NCI-H524 treated with DMSO at 0.1 percent for 48 hours (cell line): ENCODE results near the gene TLR2.

Experiments
- DNase-seq: peaks from one replicate; lab custom pipeline; 2025; lab: John Stamatoyannopoulos, UW

TLR2 gene

GRCh38 chr4:153684182-153684970, at the start of gene TLR2:
Gene TLR2, plus strand, starts transcription at chr4:153684280. Its CDS starts 18,628 bp downstream, at chr4:153702908.
- no peak for DNase-seq

- DNase-seq: no peak
Observed at GRCh38 chr4:153634738-153635353, 49.2 kb upstream of the TLR2 start.

- no peak for DNase-seq
Observed at GRCh38 chr4:153635846-153636245, 48.2 kb upstream of the TLR2 start.

GRCh38 chr4:153637201-153637600, 46.9 kb upstream of the TLR2 start:
- no peak for DNase-seq

DNA sequence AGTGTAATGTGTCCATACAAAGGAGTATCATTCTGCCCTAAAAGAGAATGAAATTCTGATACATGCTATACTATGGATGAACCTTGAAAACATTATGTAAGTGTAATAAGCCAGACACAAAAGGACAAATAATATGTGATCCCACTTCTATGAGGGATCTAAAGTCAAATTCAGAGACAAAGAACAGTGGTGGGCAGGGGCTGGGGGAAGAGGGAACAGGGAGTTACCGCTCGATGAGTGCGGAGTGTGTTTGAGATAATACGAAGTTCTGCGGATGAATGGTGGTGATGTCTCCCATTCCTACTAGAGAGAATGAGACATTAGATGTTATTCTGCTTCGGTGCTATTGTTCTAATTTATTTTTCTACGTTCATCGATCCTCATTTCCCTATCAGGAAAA, 46.1 kb upstream of the TLR2 start:
- no peak for DNase-seq

DNA sequence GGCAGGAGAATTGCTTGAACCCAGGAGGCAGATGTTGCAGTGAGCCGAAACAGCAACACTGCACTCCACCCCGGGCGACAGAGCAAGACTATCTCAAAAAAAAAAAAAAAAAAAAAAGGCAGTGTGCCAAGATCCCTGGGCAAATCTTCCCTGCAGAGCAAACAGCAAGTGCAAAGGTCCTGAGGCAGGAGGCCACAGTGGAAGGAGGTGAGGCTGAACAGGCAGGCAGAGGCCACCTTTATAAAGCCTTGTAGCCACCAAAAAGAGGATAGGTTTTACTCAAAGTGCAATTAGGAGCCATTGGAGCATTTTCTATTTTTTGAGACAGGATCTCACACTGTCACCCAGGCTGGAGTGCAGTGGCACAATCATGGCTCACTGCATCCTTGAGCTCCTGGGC, 45.1 kb upstream of the TLR2 start:
- no peak for DNase-seq

DNA sequence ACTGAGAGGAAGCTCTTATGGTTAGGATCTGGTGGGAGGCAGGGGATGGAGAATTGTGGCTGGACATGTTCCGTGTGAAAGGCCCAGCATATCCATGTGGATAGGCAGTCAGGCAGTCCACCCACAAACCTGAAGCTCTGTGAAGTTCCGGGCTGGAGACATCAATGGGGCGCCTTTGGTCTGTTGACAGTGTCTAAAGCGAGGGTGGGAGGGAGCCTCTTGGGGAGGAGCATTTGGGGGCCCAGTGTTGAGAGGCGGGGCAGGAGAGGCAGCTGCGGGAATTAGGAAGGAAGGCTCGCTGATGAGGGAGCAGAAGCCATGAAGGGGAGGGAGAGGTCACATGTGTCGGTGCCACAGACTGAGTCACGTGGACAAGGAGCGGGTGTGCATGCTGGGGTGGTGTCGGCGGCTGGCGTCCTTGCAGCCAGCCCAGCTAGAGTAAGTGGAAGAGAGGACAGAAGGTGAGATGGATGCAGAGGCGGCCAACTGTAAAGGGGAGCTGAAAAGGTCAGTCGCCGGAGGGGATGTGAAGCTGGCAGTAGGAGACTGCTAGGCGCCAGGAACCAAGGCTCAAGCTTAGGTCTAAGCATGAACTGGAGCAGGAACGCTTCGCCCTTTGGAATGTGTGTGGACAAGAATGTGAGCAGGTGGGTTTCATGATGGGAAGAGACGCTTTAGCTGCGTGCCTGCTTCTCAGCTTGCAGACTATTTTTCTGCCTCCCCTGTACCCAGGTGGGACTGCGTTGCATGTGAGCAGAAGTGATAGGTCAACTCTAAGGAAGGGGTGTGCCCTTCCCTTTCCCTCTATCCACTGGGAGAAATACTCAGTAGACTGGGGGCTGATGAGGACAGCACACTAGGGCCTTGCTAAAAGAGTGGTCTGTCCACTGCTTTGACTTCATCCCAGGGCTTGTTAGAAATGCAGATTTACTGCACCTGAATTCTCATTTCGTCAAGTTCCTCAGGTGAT, 44.0 kb upstream of the TLR2 start:
- no peak for DNase-seq

DNA sequence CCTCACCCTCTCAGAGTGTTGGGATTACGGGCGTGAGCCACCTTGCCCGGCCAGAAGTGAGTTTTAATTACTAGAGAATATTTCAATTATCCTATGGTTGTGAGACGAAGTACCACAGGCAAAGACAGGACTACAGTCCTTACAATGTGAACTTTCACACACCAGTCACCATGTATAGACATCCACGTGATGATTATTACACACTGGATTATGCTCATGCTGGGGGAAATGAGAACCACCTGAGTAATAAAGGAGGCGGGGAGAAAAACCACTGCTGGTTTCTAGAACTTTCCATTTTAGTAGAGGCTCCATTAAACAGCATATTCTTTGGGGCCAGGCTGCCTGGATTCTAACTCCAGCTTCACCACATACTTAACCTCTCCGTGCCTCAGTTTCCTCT, 42.5 kb upstream of the TLR2 start:
- no peak for DNase-seq

DNA sequence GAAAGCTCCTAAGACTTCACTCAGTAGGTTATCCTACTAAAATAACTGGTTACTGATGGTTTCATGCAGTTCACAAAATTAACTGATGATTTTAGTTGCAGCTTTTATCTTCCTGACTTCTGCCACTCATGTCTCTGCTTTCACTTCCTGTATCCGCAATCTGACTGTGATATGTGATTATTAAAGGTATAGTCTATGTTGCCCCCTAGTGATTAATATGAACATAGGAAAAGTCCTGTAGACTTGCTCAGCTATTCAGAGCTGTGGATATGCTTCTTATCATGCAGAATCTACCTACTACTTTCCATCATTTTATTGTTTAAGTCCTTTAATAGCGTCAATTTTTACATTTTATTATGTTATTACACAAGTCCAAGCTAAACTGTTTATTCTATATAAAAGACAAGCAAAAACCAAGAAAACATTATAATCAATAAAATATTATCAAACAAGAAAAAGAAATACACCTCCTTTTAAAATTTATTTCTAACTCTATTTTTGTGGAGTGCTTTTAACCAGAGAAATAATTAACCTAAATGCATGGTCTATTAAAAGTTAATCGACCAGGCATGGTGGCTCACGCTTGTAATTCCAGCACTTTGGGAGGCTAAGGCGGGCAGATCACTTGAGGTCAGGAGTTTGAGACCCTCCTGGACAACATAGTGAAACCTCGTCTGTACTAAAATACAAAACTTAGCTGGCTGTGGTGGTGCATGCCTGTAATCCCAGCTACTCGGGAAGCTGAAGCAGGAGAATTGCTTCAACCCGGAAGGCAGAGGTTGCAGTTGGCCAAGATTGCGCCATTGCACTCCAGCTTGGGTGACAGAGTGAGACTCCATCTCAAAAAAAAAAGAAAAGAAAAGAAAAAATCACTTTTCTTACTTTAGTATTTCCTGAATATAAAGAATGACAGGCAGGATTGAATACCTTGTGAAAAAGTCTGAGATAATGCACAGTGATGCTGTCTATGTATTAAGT, 40.4 kb upstream of the TLR2 start:
- DNase-seq: peak; percentile 17

- no peak for DNase-seq
Observed at GRCh38 chr4:153645183-153645582, 38.9 kb upstream of the TLR2 start.

GRCh38 chr4:153646261-153646660, 37.8 kb upstream of the TLR2 start:
- no peak for DNase-seq

GRCh38 chr4:153646978-153647377, 37.1 kb upstream of the TLR2 start:
- no peak for DNase-seq

DNA sequence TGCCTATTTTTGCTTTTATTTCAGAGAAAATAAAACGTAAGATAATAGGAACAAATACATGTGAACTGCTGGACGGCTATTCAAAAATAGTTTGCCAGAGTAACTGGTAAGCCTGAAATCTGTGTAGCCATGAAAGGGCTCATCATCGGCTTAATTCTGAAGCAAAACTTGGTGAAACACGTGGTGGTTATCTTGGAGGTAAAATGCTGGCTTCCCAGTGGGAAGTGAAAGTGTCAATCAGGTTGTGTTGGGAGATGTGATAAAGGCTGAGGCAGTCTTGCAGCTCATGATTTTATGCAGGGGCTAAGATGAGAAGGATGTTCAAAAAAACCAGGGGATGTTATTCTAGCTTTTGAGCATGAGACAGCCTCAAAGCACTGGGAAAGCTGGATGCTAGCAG, 36.1 kb upstream of the TLR2 start:
- no peak for DNase-seq

DNA sequence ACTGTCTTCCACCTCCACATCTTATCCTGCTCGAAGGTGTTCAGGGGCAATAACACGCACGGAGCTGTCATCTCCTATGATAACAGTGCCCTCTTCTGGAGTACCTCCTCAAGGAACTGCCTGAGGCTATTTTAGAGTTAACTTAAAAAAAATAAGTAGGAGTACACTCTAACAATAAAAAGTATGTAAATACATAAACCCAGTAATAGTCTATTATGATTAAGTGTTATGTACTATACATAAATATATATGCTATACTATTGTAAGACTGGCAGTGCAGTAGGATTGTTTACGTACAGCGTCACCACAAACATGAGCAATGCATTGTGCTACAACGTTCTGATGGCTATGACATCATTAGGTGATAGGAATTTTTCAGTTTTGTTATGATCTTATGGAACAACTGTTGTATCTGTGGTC, 34.5 kb upstream of the TLR2 start:
- DNase-seq: no peak

DNA sequence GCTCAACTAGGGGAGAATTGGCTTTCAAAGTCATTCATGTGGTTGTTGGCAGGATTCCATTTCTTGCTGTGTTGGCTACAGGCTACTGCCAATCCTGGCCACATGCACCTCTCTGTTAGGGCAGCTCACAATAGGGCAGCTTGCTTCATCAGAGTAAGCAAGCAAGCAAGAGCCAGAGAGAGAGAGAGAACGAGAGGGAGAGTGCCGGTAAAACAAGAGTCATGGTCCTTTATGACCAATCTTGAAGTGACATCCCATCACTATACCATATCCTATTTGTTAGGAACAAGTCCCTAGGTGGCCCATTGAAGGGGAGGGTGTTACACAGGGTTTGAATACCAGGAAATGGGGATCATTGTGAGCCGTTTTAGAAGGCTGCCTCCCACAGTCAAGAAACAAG, 33.0 kb upstream of the TLR2 start:
- no peak for DNase-seq

- no peak for DNase-seq
Observed at GRCh38 chr4:153651587-153651986, 32.5 kb upstream of the TLR2 start.

- no peak for DNase-seq
Observed at GRCh38 chr4:153652051-153652784, 31.9 kb upstream of the TLR2 start.

GRCh38 chr4:153655002-153655541, 29.0 kb upstream of the TLR2 start:
- DNase-seq: no peak

- DNase-seq: no peak
Observed at GRCh38 chr4:153655928-153656327, 28.2 kb upstream of the TLR2 start.

DNA sequence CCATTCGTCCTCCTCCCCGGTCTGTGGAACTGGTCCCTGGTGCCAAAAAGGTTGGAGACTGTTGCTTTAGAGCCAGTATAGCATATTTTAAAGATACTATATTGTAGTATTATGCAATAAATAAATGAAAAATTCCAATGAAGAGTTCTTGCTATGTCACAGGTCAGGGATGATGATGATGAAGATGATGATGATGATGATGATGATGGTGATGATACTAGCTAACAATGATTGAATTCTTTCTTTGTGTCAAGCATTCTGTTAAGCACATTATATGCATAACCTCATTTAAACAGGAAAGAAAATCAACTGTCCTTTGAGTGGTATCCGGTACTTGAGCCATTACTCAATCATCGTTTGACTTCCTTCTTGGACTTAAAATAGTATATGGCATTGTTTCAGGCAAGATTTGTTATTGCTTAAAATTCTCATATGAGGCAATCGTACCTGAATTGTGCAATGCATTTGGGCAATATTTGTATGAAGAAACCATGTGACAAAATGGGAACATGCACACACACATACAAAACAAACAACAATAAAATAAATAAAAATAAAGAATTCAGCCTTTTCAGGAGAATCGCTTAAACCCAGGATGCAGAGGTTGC, 22.8 kb upstream of the TLR2 start:
- DNase-seq: no peak
